Endothelial cell (in vitro differentiated cells): ENCODE results near the gene ZDHHC17. TPM values are rescaled to one million over a fixed set of nuclear protein-coding genes. Genes with fewer than 3 reads are reported as not detected.

ENCODE experiments used
- DNase-seq: peaks from one replicate; pipeline ENCODE4 v3.0.0; 2021; ENCODE audit warnings: low spot score
- H3K27ac Mint-ChIP-seq: one replicate; pipeline ENCODE4 v1.8.0; 2021; ENCODE audit warnings: mixed read lengths, inconsistent platforms; ENCODE audit not compliant: unreplicated experiment
- H3K27me3 Mint-ChIP-seq: one replicate; pipeline ENCODE4 v1.8.0; 2021; ENCODE audit warnings: mild to moderate bottlenecking, moderate library complexity, mixed read lengths, inconsistent platforms; ENCODE audit not compliant: unreplicated experiment
- H3K36me3 Mint-ChIP-seq: one replicate; pipeline ENCODE4 v1.8.0; 2021; ENCODE audit warnings: mild to moderate bottlenecking, low read depth, mixed read lengths, inconsistent platforms; ENCODE audit not compliant: unreplicated experiment
- H3K4me1 Mint-ChIP-seq: one replicate; pipeline ENCODE4 v1.8.0; 2021; ENCODE audit warnings: mild to moderate bottlenecking, mixed read lengths, inconsistent platforms; ENCODE audit not compliant: unreplicated experiment
- H3K4me3 Mint-ChIP-seq: one replicate; pipeline ENCODE4 v1.8.0; 2021; ENCODE audit warnings: mild to moderate bottlenecking, mixed read lengths, inconsistent platforms; ENCODE audit not compliant: unreplicated experiment
- H3K9me3 Mint-ChIP-seq: one replicate; pipeline ENCODE4 v1.8.0; 2021; ENCODE audit warnings: mixed read lengths, inconsistent platforms; ENCODE audit not compliant: unreplicated experiment
- CTCF ChIP-seq: fragments of 200-600 bp; sonication (generic); IDR thresholded peaks from one replicate; pipeline ENCODE4 v1.5.0; 2021; ENCODE audit warnings: antibody characterized with exemption; ENCODE audit not compliant: unreplicated experiment
- total RNA-seq: library from RNA; stranded (reverse); fragmentation: NEBNext Ultra II Directional; extraction: Animal tissue kit (Norgen Biotek cat#: 25700); gene quantifications from one replicate; pipeline ENCODE4 v1.2.1, GENCODE V29; 2021; ENCODE audit not compliant: unreplicated experiment

The ZDHHC17 gene
- total RNA-seq, 1 donor from 2014 or later, result 52.0 TPM

- Mint-ChIP-seq H3K27me3 (peaks cover 4% of the 10 kb centered on the region), H3K9me3 (no peaks in the 10 kb centered on the region), H3K4me1 (peaks cover 6% of the 10 kb centered on the region), H3K27ac (peak overlapping the region; percentile 14), H3K36me3 (peaks cover 32% of the 10 kb centered on the region), H3K4me3 (no peak overlapping the region)
- no peak for TF ChIP-seq CTCF
- no peak for DNase-seq
Observed at GRCh38 chr12:76863837-76864236, 99.9 kb downstream of the ZDHHC17 start.

DNA sequence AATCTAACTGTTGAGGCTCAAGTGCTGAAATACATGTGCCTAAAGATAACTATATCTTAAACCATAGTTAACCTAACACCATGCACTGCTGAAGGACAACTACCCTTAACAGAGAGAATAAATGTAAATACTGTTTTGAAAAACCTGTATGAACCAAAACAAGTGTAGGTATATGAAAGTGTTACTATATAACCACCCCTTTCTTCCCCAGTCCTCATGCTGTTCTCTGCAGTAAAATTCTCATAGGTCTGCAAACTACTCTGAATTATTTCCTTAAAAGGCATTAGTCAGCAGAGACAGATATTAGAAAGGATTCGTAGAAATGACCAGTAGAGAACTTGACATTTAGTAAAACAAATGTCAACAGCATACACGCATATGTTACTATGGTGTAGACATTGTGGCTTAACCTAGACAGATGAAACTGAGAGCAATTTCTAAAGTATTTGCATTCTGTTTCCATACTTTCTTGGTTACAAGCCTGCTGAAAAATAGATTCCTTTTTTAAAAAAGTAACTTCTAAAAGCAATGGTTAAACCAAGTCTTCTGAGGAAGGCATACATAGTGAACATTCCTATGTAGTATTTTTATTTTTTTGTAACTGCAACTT, 101.0 kb downstream of the ZDHHC17 start:
- no peak for DNase-seq
- H3K36me3 Mint-ChIP-seq, result peaks cover 30% of the 10 kb centered on the region
- no peaks in the 10 kb centered on the region for H3K9me3 Mint-ChIP-seq
- H3K4me3 Mint-ChIP-seq, result no peak overlapping the region
- peaks cover 8% of the 10 kb centered on the region for H3K4me1 Mint-ChIP-seq
- H3K27me3 Mint-ChIP-seq, result peaks cover 5% of the 10 kb centered on the region
- H3K27ac Mint-ChIP-seq, result no peak overlapping the region
- TF ChIP-seq CTCF, result no peak

GRCh38 chr12:76866151-76866567, 102.2 kb downstream of the ZDHHC17 start:
- no peak for DNase-seq
- TF ChIP-seq CTCF, result no peak
- H3K4me1 Mint-ChIP-seq, result peaks cover 8% of the 10 kb centered on the region
- peaks cover 3% of the 10 kb centered on the region for H3K27me3 Mint-ChIP-seq
- H3K9me3 Mint-ChIP-seq, result no peaks in the 10 kb centered on the region
- peak overlapping the region; percentile 59 for H3K27ac Mint-ChIP-seq
- peaks cover 33% of the 10 kb centered on the region for H3K36me3 Mint-ChIP-seq
- no peak overlapping the region for H3K4me3 Mint-ChIP-seq

GRCh38 chr12:76866726-76867125, 102.8 kb downstream of the ZDHHC17 start:
- Mint-ChIP-seq H3K36me3 (peaks cover 30% of the 10 kb centered on the region), H3K4me3 (no peak overlapping the region), H3K27me3 (peaks cover 3% of the 10 kb centered on the region), H3K27ac (no peak overlapping the region), H3K4me1 (peaks cover 8% of the 10 kb centered on the region), H3K9me3 (no peaks in the 10 kb centered on the region)
- no peak for TF ChIP-seq CTCF
- DNase-seq, result no peak

- DNase-seq, result no peak
- Mint-ChIP-seq H3K36me3 (peaks cover 32% of the 10 kb centered on the region), H3K27ac (no peak overlapping the region), H3K9me3 (no peaks in the 10 kb centered on the region), H3K27me3 (peaks cover 4% of the 10 kb centered on the region), H3K4me1 (peaks cover 26% of the 10 kb centered on the region), H3K4me3 (no peak overlapping the region)
- TF ChIP-seq CTCF, result no peak
Observed at GRCh38 chr12:76871082-76871481, 107.2 kb downstream of the ZDHHC17 start.
